KMS-11 (cell line): ENCODE results near the gene CSRNP3.

Source experiments
- H2AFZ ChIP-seq: fragments of 200-600 bp; sonication (generic); 2 replicates; pipeline ENCODE4 v1.6.1; 2016; ENCODE audit warnings: antibody characterized with exemption, mixed run types, low read depth
- H3K27ac ChIP-seq: fragments of 200-600 bp; sonication (generic); 2 replicates; pipeline ENCODE4 v1.6.1; 2016; ENCODE audit warnings: mild to moderate bottlenecking, mixed run types
- H3K27me3 ChIP-seq: fragments of 200-600 bp; sonication (generic); 2 replicates; pipeline ENCODE4 v1.6.1; 2017; ENCODE audit warnings: mild to moderate bottlenecking, low read depth, mixed run types, moderate library complexity; ENCODE audit not compliant: insufficient read depth
- H3K36me3 ChIP-seq: fragments of 200-600 bp; sonication (generic); 2 replicates; pipeline ENCODE4 v1.6.1; 2017; ENCODE audit warnings: mild to moderate bottlenecking, mixed run types; ENCODE audit not compliant: insufficient read depth
- H3K4me1 ChIP-seq: fragments of 200-600 bp; sonication (generic); 2 replicates; pipeline ENCODE4 v1.6.1; 2016; ENCODE audit warnings: mild to moderate bottlenecking, low read depth, mixed run types; ENCODE audit not compliant: poor library complexity, severe bottlenecking
- H3K4me2 ChIP-seq: fragments of 200-600 bp; sonication (generic); 2 replicates; pipeline ENCODE4 v1.7.0; 2016; ENCODE audit warnings: mild to moderate bottlenecking, mixed run types
- H3K4me3 ChIP-seq: fragments of 200-600 bp; sonication (generic); IDR thresholded peaks from 2 replicates; pipeline ENCODE4 v1.6.1; 2017; ENCODE audit warnings: low read depth, low read length, mixed read lengths; ENCODE audit not compliant: insufficient read depth
- H3K79me2 ChIP-seq: fragments of 200-600 bp; sonication (generic); 2 replicates; pipeline ENCODE4 v1.6.1; 2016; ENCODE audit warnings: low read depth, mixed run types; ENCODE audit not compliant: insufficient read depth
- H3K9ac ChIP-seq: fragments of 200-600 bp; sonication (generic); 2 replicates; pipeline ENCODE4 v1.6.1; 2016; ENCODE audit warnings: mild to moderate bottlenecking, mixed run types
- H4K20me1 ChIP-seq: fragments of 200-600 bp; sonication (generic); 2 replicates; pipeline ENCODE4 v1.6.1; 2016; ENCODE audit warnings: mild to moderate bottlenecking, mixed run types; ENCODE audit not compliant: insufficient read depth
- CTCF ChIP-seq: fragments of 200-600 bp; sonication (generic); conservative IDR thresholded peaks from 2 replicates; pipeline ENCODE4 v1.6.1; 2017; ENCODE audit warnings: low read depth, mild to moderate bottlenecking, antibody characterized with exemption, low read length, moderate library complexity, mixed read lengths

Gene CSRNP3

GRCh38 chr2:165640247-165640929 lies 170.9 kb downstream of the CSRNP3 start:
- no peaks in the 10 kb centered on the region for H4K20me1 ChIP-seq
- no peak overlapping the region for H2AFZ ChIP-seq
- TF ChIP-seq CTCF = no peak
- H3K9ac ChIP-seq = no peak overlapping the region
- H3K4me2 ChIP-seq = no peak overlapping the region
- no peaks in the 10 kb centered on the region for H3K36me3 ChIP-seq
- H3K79me2 ChIP-seq = no peaks in the 10 kb centered on the region
- no peak overlapping the region for H3K4me3 ChIP-seq
- no peak overlapping the region for H3K27ac ChIP-seq
- H3K4me1 ChIP-seq = no peaks in the 10 kb centered on the region
- H3K27me3 ChIP-seq = no peaks in the 10 kb centered on the region

GRCh38 chr2:165645930-165646831 lies 176.7 kb downstream of the CSRNP3 start:
- Histone ChIP-seq H3K36me3 (no peaks in the 10 kb centered on the region), H3K27ac (no peak overlapping the region), H3K9ac (no peak overlapping the region), H3K79me2 (no peaks in the 10 kb centered on the region), H4K20me1 (no peaks in the 10 kb centered on the region), H3K27me3 (no peaks in the 10 kb centered on the region), H3K4me1 (no peaks in the 10 kb centered on the region), H3K4me3 (no peak overlapping the region), H2AFZ (no peak overlapping the region), H3K4me2 (no peak overlapping the region)
- no peak for TF ChIP-seq CTCF

- H4K20me1 ChIP-seq = no peaks in the 10 kb centered on the region
- no peaks in the 10 kb centered on the region for H3K27me3 ChIP-seq
- H3K4me2 ChIP-seq = no peak overlapping the region
- H3K27ac ChIP-seq = no peak overlapping the region
- no peaks in the 10 kb centered on the region for H3K36me3 ChIP-seq
- no peak for TF ChIP-seq CTCF
- H3K9ac ChIP-seq = no peak overlapping the region
- H3K79me2 ChIP-seq = no peaks in the 10 kb centered on the region
- H2AFZ ChIP-seq = no peak overlapping the region
- no peak overlapping the region for H3K4me3 ChIP-seq
- no peaks in the 10 kb centered on the region for H3K4me1 ChIP-seq
Measured at GRCh38 chr2:165647409-165647808, 177.9 kb downstream of the CSRNP3 start.

- no peak for TF ChIP-seq CTCF
- H3K79me2 ChIP-seq = no peaks in the 10 kb centered on the region
Measured at GRCh38 chr2:165648801-165649200, 179.3 kb downstream of the CSRNP3 start.

More at GRCh38 chr2:165648801-165649200, 179.3 kb downstream of the CSRNP3 start:
- no peak overlapping the region for H3K9ac ChIP-seq
- no peak overlapping the region for H3K4me3 ChIP-seq
- no peak overlapping the region for H3K27ac ChIP-seq
- no peak overlapping the region for H2AFZ ChIP-seq
- no peaks in the 10 kb centered on the region for H3K4me1 ChIP-seq
- H3K36me3 ChIP-seq = no peaks in the 10 kb centered on the region
- H3K4me2 ChIP-seq = no peak overlapping the region
- H4K20me1 ChIP-seq = no peaks in the 10 kb centered on the region
- no peaks in the 10 kb centered on the region for H3K27me3 ChIP-seq
